Stimulated activated CD8-positive, alpha-beta memory T cell treated with anti-CD3 and anti-CD28 coated beads, Interleukin-12 subunit alpha, Interleukin-12 subunit beta, amount 100 ng/mL, for 24 hours (primary cell): Measurements from ENCODE around the gene RBBP5.

Source experiments
- DNase-seq: peaks from one replicate; pipeline ENCODE4 v3.0.0-alpha.2; 2020; ENCODE audit errors: extremely low read depth

The RBBP5 gene

DNA sequence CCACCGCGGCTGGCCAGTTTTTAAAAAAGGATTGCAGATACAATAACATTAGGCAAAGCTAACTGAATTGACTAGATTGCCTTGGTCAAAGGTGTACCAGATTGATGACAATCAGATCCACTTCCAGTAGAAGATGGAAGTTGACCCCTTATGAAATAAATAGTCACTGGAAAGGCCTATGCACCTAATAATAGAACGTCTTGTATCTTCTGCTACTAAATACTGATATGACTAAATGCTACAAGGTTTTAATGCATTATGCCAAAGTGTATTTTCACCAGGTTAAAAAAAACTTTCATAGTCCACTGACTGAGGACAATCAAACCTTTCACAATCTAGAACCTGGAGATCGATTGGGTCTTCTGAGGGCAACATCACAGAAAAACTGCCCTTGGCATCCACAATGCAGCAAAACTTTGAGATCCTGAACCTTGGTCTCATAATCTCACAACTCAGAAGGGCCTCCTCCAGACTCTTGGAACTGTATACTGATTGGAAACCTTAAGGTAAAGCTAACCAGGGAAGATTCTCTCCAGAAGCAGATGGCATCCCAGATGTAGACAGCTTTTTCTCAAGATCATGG, 7.8 kb upstream of the RBBP5 start:
- no peak for DNase-seq

GRCh38 chr1:205128050-205128449, 6.3 kb upstream of the RBBP5 start:
- DNase-seq: no peak

- no peak for DNase-seq
These were observed 5.9 kb upstream of the RBBP5 start for GRCh38 chr1:205127646-205128045.

GRCh38 chr1:205124726-205125125, 2.9 kb upstream of the RBBP5 start:
- DNase-seq: no peak

GRCh38 chr1:205122489-205122882, 708 bp upstream of the RBBP5 start:
- DNase-seq: no peak

DNA sequence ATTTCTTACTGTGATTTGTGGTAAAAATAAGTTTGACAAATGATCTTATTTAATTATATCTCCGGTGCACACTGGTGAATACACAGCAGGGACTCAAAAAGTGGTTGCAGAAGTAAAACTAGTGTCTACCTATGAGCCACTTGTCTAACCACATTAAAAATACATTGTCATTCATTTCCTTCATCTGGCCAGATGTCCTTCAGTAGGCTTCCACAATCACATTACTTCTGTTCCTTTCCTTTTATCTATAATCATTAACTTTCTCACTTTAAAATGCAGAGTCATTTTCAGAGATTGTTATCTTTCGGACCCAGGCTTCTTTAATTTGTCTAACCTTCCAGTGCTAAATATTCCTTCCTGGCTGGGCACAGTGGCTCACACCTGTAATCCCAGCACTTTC, 3.0 kb downstream of the RBBP5 start:
- DNase-seq: no peak

DNA sequence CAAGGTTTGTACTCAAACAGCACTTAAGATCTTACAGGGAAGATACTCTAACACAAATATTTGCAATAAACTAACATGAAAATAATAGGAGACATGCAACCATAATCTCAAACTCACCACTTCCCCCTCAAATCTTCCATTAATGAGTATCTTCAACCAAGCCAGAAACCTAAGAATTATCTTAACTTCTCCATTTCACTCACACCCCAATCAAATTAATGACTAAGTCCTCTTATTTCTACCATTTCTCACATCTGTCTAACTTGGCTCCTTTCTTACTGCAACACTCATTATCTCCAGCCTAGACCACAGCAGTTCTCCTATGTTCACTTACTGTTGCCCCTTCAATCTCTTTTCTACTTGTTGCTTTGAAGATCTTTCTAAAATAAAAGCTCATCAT, 10.4 kb downstream of the RBBP5 start:
- DNase-seq: no peak

GRCh38 chr1:205109711-205110110, 12.1 kb downstream of the RBBP5 start:
- DNase-seq: no peak

- DNase-seq: no peak
These were observed 12.5 kb downstream of the RBBP5 start for GRCh38 chr1:205109269-205109668.

DNA sequence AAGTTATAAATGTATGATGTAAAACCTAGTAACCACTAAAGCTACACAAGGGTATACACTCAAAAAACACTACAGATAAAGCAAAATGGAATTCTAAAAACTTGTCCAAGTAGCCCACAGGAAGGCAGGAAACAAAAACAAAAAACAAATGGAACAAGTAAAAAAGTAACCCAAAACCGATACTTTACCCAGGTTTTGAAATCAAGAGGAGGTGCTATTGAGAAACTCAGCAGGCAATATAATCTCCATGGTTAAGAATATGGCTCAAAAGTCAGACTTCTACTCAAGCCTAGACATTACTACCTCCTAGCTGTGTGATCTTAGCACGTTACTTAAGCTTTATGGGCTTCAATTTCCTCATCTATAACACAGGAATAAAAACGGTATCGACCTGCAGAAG, 13.3 kb downstream of the RBBP5 start:
- DNase-seq: no peak

GRCh38 chr1:205107327-205107726, 14.5 kb downstream of the RBBP5 start:
- DNase-seq: no peak

GRCh38 chr1:205102404-205102803, 19.4 kb downstream of the RBBP5 start:
- DNase-seq: no peak

DNA sequence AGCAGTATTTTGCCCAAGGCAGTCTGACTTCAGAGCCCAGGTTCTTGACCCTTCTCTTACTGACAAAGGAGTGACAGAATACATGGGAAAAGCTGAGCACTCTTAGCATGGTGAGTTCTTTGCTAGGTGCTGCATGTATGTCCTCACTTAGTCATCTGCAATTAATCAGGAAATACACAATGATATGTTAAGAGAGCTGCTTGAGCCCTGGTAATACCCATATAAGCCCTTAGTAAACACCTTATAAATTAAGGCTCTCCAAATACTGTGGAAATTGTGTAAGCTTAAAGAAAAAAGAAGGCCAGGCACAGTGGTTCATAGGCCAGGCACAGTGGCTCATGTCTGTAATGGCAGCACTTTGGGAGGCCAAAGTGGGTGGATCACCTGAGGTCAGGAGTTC, 23.5 kb downstream of the RBBP5 start:
- no peak for DNase-seq

DNA sequence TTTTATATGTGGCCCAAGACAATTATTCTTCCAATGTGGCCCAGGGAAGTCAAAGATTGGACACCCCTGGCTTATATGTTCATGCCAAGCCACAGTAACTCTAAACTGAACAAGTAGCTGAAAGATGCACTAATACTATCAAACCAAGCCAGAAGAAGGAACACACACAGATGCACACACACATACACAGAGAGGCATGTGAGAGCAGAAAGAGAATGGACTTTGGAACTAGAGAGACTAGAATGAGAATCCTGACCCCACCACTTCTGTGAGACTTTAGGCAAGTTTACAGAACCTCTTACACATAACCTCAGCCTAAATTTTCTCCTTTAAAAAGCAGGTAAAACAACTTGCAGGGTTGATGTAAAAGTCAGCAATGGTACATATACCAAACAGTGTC, 26.4 kb downstream of the RBBP5 start:
- DNase-seq: no peak

GRCh38 chr1:205091043-205091740, 30.6 kb downstream of the RBBP5 start:
- DNase-seq: no peak

DNA sequence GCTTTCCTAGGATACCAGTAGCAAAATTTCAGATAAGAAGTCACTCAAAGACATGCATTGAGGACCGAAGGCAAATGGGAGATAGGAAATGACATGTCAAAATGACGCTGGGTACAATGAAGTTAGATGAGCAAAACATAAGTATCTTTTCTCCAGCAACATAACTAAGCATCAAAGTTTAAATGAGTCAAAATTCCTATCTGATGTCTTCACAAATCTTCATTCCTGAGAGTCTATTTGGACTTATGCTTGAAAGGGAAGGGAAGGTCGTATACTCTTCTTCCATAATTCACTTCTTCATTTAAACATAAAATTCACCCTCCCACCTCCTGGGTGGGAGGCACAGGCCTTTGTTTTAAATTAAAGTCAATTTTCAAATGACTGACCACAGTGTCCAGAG, 33.4 kb downstream of the RBBP5 start:
- DNase-seq: no peak

DNA sequence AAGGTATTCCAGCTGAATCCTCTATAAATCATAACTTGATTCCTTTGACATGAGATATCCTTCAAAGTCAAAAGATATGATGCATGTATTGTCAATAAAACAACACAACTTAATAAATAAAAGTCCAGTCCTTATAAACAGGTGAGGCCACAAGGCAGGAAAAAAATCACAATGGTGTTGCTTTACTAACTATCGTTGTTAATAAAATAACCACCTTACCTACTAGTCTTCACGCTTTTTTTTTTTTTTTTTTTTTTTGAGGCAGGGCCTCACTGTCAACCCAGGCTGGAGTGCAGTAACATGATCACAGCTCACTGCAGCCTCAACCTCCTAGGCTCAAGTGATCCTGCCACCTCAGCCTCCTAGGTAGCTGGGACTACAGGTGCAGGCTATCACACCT, 37.4 kb downstream of the RBBP5 start, which contains the start of gene TMEM81:
Gene TMEM81, minus strand, starts transcription at position 101 of the 400 bp plus-strand sequence. CDS start 140 bp downstream, outside the sequence.
- DNase-seq: no peak

- no peak for DNase-seq
These were observed 39.3 kb downstream of the RBBP5 start for GRCh38 chr1:205082431-205082830.

GRCh38 chr1:205077934-205078311, 43.9 kb downstream of the RBBP5 start:
- DNase-seq: no peak

- DNase-seq: no peak
These were observed 44.4 kb downstream of the RBBP5 start for GRCh38 chr1:205077158-205077933.

DNA sequence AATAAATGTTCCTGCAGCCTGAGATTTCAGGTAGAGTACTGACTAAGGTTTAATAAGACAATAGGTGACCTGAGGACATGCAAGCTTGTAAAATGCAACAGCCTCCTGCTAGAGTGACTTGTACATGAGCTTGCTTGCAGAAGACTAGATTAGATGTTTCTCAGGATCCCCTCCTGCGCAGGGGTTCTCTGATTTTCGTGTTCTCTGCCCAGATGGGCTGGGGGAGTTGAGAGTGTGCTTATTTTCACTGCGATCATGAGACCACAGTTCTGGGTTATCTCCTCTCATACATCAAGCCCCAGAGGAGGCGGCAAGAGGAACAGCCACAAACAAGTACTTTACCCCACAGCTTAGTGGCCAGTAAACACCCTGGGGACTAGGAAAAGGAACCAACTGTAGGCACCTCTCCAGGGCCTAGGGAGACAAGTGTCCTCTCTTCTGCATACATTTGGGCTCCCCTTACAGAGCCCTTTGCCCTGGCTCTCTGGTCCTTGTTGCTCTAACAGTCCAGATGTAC, 45.5 kb downstream of the RBBP5 start:
- no peak for DNase-seq

- no peak for DNase-seq
These were observed 46.1 kb downstream of the RBBP5 start for GRCh38 chr1:205075642-205076155.

DNA sequence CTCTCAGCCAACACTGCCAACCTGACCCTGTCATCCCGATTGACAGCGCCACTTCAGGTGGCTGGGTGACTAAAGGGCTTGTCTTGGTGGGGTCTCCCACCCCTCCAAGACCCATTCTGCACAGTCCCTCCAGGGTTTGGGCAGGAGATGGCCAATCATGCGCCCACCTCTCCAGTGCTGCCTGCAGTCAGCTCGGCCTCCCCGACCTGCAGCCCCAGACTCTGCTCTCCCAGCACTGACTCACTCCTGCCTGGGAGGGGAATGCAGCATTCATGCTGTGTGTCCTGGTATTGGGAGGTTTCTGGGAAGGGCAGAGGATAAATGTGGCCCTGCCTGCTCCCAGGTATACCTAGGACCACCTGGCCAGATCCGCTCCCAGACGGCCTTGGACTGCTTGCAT, 47.3 kb downstream of the RBBP5 start:
- no peak for DNase-seq
